Bone marrow (tissue), 2 donors: ENCODE data around the gene THBS3.
"Not testable (repeated sequence)": the region's sequence is repeated elsewhere in the genome, so short reads cannot be mapped to it uniquely, and the experiment has no call there.

Source experiments
- DNase-seq, 2 donors: peaks; one replicate each; lab custom pipeline; 2025; lab: John Stamatoyannopoulos, UW

THBS3 gene

DNA sequence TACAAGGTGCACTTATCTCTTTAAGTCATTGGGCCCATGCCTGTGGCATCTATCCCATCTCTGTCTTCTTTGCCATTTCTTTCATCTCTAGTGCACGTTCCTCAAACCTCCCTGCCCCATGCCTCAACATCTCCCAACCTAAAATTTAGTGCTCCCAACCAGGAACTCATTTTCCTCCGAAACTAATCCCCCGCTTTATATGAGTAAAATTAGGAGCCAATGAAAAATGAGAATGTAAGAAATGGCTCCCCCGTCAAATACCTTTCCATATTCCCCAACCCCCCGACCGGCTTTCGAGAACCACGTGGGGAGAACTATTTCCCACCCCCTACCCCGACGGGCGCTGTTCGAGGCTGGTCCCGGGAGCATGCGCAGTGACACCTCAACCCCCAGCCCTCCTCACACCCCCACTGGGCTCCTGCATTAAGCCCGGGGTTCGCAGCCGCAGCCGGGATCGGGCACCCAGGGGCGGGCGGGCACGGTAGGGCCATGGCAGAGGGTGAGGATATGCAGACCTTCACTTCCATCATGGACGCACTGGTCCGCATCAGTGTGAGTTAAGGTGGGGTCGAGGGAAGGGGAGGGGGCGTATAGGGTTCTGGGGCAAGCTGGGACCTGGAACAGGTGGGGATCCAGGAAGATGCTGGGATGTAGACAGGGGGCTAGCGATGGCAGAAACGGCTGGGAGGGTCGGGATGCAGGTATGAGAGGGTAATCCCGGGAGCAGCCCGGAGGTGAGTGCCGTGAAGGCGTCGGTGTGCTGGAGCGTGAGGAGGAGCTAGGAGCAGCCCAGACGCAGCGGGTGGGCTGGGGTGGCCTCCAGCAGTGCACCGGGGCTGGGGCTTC, 34.0 kb downstream of the THBS3 start, which contains the start of gene TRIM46:
TRIM46 (plus strand) TSS at position 372 of the 846 bp plus-strand sequence; CDS start at position 490, 118 bp downstream.
- DNase-seq, result no peak

DNA sequence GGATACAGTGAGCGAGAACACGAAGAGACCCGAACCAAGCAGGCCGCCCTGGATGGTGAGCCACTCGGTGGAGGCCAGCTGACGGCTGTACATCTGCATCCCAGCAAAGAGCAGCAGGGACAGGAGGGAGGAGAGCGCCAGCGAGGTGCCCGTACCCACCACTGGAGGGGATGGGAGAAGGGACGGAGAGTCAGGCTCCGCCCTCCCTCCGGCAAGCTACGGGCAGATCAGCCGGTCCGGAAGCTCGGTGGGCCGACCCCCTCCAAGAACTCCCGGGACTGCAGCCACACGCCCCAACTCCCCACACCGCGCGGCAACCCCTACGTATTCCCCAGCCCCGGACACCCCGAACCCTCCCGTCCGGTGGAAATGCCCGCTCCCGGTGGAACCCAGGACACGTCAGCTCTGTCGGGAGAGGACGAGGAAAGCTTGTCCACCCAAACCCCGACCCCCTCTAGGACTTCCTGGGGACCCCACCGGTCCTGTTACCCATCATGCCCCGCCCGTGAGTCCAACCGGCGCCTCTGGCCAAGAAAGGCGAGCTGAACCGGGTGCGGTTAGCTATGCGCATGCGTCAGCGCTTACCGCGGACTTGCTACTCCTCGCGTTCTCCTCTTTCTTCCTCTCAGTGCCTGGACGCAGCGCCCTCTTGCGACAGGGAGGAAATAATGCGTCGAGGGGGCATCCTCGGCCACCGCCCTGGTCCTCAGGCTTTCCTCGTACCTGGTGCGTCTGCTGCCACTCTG, 34.8 kb downstream of the THBS3 start, which contains the start of gene KRTCAP2:
KRTCAP2 (minus strand) TSS at position 573 of the 746 bp plus-strand sequence; CDS start at position 493, 80 bp downstream.
- DNase-seq, result peak; percentile 73 to 86

DNA sequence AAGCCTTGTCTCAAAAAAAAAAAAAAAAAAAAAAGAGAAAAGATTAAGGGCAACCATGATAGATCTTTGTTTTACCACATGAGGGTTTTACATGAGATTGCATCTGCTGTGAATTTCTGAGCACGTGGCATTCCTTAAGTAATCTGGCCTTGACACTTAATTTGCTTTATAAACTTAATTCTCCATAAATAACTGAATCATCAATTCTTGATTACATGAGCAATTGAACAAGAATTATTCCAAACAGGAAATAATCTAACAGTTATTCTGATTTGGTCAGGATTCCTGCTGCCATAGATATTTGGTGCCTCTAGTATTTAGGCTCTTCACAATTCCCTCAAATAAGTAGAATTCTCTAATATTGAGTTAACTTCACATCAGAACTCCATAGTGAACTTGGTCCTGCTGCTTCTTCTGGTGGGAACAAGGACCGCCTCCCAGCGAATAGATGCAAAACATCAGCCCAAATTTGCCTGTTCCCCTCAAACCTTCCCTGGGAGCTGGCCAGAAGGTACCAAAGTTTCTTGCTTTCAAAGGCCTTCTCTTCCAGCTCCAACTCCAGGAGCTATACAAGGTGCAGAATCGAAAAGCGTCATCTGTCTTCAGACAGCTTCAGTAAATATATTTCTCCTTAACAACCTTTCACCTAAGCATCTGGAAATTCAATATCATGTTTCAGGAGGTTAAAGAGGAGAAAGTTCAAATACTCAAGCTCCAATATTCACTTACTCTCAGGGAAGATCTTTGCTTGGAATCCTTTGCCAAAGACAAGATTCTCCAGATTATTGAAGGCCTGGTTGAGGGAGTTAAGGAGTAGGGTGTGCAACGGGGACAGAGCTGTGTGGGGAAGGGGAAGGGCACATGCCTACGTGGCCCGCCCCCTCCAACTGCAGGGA, 35.6 kb downstream of the THBS3 start:
- no peak for DNase-seq

DNA sequence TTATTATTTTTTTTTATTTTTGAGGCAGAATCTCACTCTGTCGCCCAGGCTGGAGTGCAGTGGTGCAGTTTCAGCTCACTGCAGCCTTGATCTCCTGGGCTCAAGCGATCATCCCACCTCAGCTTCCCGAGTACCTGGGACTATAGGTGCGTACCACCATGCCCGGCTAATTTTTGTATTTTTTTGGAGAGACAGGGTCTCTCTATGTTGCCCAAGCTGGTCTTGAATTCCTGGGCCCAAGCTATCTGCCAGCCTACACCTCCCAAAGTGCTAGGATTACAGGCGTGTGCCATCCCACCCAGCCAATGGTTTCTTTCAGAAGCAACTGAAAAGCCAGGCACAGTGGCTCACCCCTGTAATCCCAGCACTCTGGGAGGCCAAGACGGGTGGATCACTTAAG, 36.9 kb downstream of the THBS3 start:
- DNase-seq, result no peak

DNA sequence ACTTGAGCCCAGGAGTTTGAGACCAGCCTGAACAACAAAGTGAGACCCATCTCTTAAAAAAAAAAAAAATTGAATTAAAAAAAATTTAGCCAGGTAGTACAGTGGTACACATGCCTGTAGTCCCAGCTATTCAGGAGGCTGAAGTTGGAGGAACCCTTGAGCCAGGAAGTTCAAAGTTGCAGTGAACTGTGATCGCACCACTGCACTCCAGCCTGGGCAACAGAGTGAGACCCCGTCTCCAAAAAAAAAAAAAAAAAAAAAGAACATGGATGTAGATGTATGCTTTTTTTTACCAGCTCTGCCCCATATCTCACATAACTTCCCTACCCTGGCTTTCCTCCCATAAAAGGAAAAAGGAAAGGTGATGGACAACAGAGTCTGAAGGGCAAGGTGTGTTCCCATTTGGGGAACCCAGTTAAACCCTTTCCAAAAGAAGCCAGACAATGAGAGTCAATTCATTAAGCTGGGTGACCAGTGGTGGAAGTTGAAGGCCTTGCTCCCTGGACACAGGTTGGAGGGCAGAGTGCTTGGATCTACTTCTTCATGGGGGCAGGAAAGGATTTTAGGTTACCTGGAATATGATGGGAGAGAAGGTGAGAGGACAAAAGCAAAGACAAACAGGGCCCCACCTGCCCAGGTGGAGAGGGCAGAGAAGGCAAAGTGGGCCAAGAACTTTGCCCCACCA, 37.5 kb downstream of the THBS3 start:
- DNase-seq, result no peak

DNA sequence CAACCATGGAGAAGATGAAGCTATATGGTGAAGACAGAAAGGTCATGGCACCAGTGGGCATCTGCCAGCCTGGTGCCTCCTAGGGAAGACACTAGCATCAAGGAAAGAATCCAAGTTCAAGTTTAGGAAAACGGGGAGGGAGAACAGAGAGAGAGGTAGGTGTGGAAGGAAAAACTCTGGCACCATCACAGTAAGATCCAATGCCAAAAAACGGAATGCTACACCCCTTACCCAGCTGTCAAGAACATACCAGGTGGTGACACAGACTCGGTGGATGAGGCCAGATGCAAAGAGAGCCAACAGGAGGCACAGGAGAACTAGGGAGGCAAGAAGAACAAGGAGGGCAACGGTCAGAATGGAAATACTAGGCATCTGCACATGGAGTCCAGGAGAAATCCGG, 38.2 kb downstream of the THBS3 start:
- no peak for DNase-seq

DNA sequence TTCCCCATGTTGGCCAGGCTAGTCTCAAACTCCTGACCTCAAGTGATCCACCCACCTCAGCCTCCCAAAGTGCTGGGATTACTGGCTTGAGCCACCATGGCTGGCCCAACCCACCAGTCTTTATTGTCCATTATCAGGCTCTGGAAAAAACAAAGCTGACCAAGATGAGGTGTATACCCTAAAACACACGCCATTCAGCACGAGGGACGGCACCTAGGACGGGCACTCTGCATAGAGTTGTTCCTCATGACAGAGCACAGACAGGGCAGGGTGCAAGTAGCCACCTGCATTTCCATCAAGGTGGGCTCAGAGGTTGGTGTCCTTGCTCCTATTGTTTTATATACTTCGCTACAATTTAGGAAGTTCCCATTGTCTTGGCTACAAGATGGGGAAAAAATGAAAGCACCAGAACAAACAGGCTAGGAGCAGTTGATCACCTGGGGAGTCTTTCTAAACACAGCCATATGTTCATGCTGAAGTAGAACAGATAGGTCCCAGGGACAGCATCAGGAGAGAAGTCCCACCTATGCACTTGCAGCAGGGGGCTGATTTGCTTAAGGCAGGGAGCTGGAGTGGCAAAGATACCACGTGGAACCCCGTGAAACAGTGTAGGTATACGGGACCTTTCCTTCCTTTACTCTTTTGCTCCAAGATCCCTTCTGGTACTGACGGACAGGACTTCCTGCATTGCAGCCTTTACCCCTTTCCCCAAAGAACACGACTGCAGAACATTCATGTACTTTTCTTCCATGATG, 39.1 kb downstream of the THBS3 start:
- no peak for DNase-seq

DNA sequence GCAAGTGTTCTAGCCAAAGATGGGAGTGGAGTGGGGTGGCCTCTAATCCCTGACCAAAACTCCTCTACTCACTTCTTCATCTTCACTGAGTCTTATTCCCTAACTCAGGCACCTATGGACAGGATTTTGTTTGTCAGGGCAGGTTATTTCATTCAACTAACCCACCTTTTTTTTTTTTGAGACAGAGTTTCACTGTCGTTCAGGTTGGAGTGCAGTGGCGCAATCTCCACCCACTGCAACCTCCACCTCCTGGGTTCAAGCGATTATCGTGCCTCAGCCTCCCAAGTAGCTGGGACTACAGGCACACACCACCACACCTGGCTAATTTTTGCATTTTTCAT, 39.6 kb downstream of the THBS3 start:
- DNase-seq, result not testable (repeated sequence)

DNA sequence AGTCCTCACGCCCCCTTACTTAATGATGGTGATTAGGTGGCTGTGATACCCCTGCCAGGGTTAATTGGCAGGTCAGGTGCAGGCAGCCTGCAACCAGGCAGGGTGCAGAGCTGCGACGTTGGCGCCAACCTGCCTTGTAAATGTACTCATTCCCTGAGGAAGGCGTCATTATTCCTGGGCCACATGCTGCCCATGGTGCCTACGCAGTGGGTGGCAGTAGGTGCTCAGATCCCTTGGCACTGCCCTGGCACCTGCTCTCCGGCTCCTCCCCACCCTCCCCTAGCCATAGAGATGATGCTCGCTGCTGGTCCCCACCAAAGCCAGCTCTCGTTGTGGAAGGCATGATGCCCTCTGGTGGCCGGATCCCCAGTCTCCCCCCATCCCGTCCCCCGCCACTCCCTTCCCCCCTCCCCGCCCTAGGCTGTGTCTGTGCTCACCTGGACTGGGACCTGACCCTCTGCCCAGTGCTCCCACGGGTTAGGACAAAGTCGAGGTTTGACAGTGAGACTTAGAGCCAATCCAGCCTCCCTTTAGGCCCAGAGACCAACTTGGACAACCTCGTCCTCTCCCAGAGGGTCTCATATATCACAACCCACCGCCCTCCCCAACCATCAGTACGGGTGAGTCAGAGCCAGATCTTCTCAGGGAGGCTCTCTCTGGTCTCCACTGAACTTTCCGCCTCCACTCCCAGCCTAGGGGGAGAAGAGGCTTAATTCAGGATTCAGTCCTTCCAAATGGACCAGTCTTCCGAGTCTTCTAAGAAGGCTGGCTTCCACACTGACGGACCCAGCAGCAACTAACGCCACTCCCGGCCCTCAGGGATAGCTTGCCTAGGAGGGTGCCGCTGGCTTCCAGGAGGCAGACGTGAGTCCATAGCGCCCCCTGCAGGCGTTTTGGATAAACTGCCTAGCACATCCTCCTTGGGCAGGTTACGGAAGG, 40.3 kb downstream of the THBS3 start:
- peak; percentile 70 to 76 for DNase-seq

DNA sequence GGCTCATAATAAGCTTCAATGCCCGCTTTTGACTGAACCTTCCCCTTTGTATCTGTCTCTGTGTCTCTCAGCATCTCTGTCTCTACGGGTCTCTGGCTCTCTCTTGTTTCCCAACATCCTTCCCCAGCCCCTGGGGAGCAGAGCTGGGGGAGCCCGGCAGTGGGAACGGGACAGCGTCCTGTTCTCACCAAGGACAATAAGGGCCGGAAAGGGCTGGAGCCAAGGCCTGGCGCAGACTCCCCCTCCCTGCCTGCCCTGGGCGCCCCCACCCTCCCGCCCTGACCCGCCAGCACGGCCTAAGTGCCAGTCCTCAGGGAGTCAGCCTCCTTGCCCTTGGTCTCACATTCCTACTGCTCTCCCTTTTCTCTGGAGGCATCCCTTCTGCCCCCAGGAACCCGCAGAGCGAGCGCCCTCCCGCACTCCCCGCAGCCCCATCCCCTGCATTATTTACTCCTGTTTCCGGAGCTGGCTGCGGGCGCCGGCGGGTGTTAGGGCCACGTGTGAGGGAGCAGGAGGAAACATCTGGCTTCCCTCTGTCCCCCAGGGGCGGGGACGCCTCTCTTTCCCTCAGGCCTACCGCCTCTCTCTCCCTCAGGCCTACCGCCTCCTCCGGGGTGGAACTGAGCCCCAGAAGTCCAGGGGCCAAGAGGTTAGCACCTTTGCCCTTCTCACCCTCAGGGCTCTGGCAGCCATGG, 41.1 kb downstream of the THBS3 start:
- DNase-seq, result peak in 1 of 2 donors; percentile 91

DNA sequence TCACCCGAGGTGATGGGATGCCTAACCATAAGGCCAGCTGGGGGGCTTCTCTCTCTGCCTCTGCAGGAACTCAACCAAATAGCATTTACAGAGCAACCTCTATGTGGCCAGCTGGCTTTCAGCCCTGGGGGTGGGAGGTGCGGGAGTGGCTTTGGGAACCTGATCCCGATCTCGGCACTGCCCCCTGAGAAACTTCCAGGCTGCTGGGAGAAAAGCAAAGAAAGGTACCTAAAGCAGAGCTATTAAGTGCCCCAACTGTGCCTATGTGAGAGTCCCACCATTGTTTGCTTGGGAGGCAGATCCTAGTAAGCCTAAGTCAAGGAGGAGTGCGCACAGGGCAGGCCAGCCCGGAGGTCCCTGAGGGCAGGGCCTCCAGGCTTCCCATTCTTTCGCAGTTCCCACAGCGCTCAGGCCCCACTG, 41.6 kb downstream of the THBS3 start:
- DNase-seq, result no peak

DNA sequence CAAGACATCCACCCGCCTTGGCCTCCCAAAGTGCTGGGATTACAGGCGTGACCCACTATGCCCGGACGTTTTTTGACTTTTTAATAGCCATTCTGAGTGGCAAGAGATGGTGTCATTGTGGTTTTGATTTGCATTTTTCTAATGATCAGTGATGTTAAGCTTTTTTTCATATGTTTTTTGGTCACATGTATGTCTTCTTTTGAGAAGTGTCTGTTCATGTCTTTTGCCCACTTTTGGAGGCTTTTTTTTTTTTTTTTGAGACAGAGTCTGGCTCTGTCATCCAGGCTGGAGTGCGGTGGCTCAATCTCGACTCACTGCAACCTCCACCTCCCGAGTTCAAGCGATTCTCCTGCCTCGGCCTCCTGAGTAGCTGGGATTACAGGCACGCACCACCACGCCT, 43.1 kb downstream of the THBS3 start:
- DNase-seq, result not testable (repeated sequence)

DNA sequence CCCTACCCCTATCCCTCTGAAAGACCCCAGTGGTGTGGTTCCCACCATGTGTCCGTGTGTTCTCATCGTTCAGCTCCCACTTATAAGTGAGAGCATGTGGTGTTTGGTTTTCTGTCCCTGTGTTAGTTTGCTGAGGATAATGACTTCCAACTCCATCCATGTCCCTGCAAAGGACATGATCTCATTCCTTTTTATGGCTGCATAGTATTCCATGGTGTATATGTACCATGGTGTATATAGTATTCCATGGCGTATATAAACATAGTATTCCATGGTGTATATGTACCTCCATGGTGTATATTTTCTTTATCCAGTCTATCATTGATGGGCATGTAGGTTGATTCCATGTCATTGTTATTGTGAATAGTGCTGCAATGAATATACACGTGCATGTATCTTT, 43.9 kb downstream of the THBS3 start:
- DNase-seq, result not testable (repeated sequence)

DNA sequence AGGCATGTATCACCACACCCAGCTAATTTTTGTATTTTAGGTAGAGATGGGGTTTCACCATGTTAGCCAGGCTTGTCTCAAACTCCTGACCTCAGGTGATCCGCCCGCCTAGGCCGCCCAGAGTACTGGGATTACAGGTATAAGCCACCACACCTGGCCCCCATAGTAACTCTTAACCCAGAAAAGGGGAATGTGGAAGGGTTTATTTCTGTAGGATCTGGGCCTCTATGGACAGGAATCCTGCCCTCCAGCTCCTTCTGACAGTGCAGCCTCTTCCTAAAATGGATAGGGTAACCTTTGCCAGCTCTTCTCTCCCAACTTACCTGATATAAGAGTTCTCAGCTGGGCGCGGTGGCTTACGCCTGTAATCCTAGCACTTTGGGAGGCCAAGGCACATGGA, 45.1 kb downstream of the THBS3 start:
- DNase-seq, result not testable (repeated sequence)

DNA sequence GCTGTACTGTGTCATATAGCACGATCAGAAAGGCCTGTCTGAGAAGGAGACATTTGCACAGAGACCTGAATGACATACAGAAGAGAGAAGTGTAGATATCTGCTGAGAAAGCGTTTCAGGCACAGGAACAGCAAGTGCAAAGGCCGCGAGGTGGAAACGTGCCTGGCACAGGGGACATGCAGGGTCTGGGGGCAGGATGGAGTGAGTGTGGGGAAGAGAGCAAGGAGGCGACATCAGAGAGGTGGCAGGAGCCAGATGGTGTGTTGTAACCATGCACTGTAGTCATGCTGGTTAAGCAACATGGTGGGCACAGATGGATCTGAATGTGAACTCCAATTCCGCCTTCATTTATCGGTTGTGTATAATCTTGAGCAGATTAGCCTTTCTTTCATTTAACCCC, 47.6 kb downstream of the THBS3 start:
- no peak for DNase-seq

DNA sequence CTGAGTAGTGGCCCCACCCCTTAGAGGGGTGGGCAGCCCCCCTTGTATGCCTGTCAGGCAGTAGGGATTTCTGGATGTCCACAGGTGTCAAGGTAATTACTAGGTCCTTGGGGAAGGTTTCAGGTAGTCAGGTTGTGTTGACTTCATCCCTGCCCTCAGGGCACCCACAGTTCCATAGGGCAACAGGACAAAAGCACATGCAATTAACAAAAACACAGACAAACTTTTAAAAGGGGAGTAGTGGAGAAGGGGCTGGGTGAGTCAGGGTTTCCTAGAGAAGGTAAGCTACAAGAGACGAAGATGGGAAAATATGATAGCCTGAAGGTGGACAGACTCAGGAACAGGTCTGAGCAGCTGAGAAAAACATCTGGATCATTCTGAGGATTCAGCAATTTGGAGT, 48.7 kb downstream of the THBS3 start:
- no peak for DNase-seq

DNA sequence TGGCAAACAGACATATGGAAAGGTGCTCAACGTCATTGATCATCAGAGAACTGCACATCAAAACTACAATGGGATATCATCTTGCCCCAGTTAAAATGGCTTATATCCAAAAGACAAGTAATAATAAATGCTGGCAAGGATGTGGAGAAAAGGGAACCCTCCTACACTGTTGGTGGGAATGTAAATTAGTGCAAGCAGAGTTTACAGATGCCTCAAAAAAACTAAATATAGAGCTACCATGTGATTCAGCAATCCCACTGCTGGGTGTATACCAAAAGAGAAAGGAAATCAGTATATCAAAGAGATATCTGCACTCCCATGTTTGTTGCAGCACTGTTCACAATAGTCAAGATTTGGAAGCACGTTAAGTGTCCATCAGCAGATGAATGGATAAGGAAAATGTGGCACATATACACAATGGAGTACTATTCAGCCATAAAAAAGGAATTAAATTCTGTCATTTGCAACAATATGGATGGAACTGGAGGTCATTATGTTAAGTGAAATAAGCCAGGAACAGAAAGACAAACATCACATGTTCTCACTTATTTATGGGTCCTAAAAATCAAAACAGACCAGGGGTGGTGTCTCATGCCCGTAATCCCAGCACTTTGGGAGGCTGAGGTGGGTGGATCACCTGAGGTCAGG, 51.6 kb downstream of the THBS3 start:
- DNase-seq, result not testable (repeated sequence)
